Measurements from ENCODE around the gene ZSWIM4.

The ZSWIM4 gene

GRCh38 chr19:13778398-13778797 is 16.8 kb upstream of the ZSWIM4 start:
- no peak for TF ChIP-seq POLR2AphosphoS5 (IDR thresholded peaks at IDR 0.05; ENCODE audit: low read depth, low read length)

- TF ChIP-seq FOXP2 (optimal IDR thresholded peaks at IDR 0.05; ENCODE audit: borderline replicate concordance, extremely low read depth, extremely low read length, insufficient read depth) = no peak
- TF ChIP-seq POLR2AphosphoS5 (IDR thresholded peaks at IDR 0.05; ENCODE audit: low read depth, low read length) = no peak; the same call in 1 of the 2 replicates
- no peak for TF ChIP-seq REST (IDR thresholded peaks at IDR 0.05; ENCODE audit: insufficient read depth in 1 of 2, low read depth in 2 of 2, low read length in 2 of 2)
- TF ChIP-seq TAF1 (IDR thresholded peaks at IDR 0.05; ENCODE audit: borderline replicate concordance, insufficient read depth, low read length) = no peak
Observed at GRCh38 chr19:13778847-13779246, 16.4 kb upstream of the ZSWIM4 start.

GRCh38 chr19:13781547-13781946 is 13.7 kb upstream of the ZSWIM4 start:
- TF ChIP-seq POLR2AphosphoS5 (IDR thresholded peaks at IDR 0.05; ENCODE audit: low read depth, low read length) = peak; percentile 40; the same call in 1 of the 2 replicates
- no peak for TF ChIP-seq REST (IDR thresholded peaks at IDR 0.05; ENCODE audit: insufficient read depth in 1 of 2, low read depth in 2 of 2, low read length in 2 of 2)

- TF ChIP-seq POLR2AphosphoS5 (IDR thresholded peaks at IDR 0.05; ENCODE audit: low read depth, low read length) (no peak), REST (IDR thresholded peaks at IDR 0.05; ENCODE audit: insufficient read depth in 1 of 2, low read depth in 2 of 2, low read length in 2 of 2) (no peak), FOXP2 (optimal IDR thresholded peaks at IDR 0.05; ENCODE audit: borderline replicate concordance, extremely low read depth, extremely low read length, insufficient read depth) (no peak), SIN3A (IDR thresholded peaks at IDR 0.05; ENCODE audit: borderline replicate concordance, insufficient read depth, low read length) (no peak), TAF1 (IDR thresholded peaks at IDR 0.05; ENCODE audit: borderline replicate concordance, insufficient read depth, low read length) (no peak)
Observed at GRCh38 chr19:13782537-13782936, 12.7 kb upstream of the ZSWIM4 start.

GRCh38 chr19:13783565-13784500 is 11.4 kb upstream of the ZSWIM4 start:
- TF ChIP-seq REST (IDR thresholded peaks at IDR 0.05; ENCODE audit: insufficient read depth in 1 of 2, low read depth in 2 of 2, low read length in 2 of 2) (no peak), POLR2AphosphoS5 (IDR thresholded peaks at IDR 0.05; ENCODE audit: low read depth, low read length) (no peak), TAF1 (IDR thresholded peaks at IDR 0.05; ENCODE audit: borderline replicate concordance, insufficient read depth, low read length) (no peak), FOXP2 (optimal IDR thresholded peaks at IDR 0.05; ENCODE audit: borderline replicate concordance, extremely low read depth, extremely low read length, insufficient read depth) (no peak), SIN3A (IDR thresholded peaks at IDR 0.05; ENCODE audit: borderline replicate concordance, insufficient read depth, low read length) (no peak)
